Activated B cell treated with CpG ODN at 0.5 μM for 24 hours (primary cell): ENCODE measurements around the gene ADSS1. TPM values are rescaled to one million over a fixed set of nuclear protein-coding genes. Genes with fewer than 3 reads are reported as not detected.

Experiments used
- ATAC-seq: fragments of 200-7000 bp; cut with Tn5 transposase; one replicate; pipeline ENCODE4 v1.10.0; 2021; ENCODE audit warnings: low read depth, mild to moderate bottlenecking, moderate library complexity
- CTCF ChIA-PET: fragments of 350-600 bp; sonication (Branson Sonifier 250); formaldehyde crosslinking; loops from one replicate; lab custom pipeline; 2021; ENCODE audit warnings: antibody characterized with exemption; lab: Charles Lee
- POLR2A ChIA-PET: fragments of 350-600 bp; sonication (Branson Sonifier 250); formaldehyde crosslinking; loops from one replicate; lab custom pipeline; 2021; ENCODE audit warnings: antibody characterized with exemption; lab: Charles Lee
- DNase-seq: peaks from one replicate; pipeline ENCODE4 v3.0.0; 2022
- H3K27ac Mint-ChIP-seq: one replicate; pipeline ENCODE4 v1.8.0; 2020; ENCODE audit warnings: mixed read lengths
- H3K27me3 Mint-ChIP-seq: one replicate; pipeline ENCODE4 v1.8.0; 2021; ENCODE audit warnings: mixed read lengths
- H3K36me3 Mint-ChIP-seq: one replicate; pipeline ENCODE4 v1.8.0; 2021; ENCODE audit warnings: low read depth, mixed read lengths
- H3K4me1 Mint-ChIP-seq: one replicate; pipeline ENCODE4 v1.8.0; 2021; ENCODE audit warnings: mixed read lengths
- H3K4me3 Mint-ChIP-seq: one replicate; pipeline ENCODE4 v1.8.0; 2020; ENCODE audit warnings: mild to moderate bottlenecking, mixed read lengths
- H3K9me3 Mint-ChIP-seq: one replicate; pipeline ENCODE4 v1.8.0; 2020; ENCODE audit warnings: mixed read lengths
- CTCF ChIP-seq: fragments of 200-600 bp; IDR thresholded peaks from one replicate; pipeline ENCODE4 v1.8.0; 2022; ENCODE audit warnings: antibody characterized with exemption, mild to moderate bottlenecking
- intact Hi-C: fragments of 100-400 bp; cut with micrococcal nuclease; formaldehyde crosslinking; loops from one replicate; pipeline ENCODE4 v1.15.1; 2024
- total RNA-seq: library from RNA; stranded (reverse); gene quantifications from 2 replicates; pipeline ENCODE4 v1.2.3, GENCODE V29; 2022

ADSS1 gene
- total RNA-seq, 1 donor from 2014 or later = 0.18 TPM

- no peak for DNase-seq
- no peak for TF ChIP-seq CTCF
- POLR2A ChIA-PET = interaction anchor here (1.0 kb wide), 1 partner anchor 46 kb away, joined by 8 read pairs; no protein-coding TSS in a partner anchor
- no peak overlapping the region for H3K27ac Mint-ChIP-seq
- no peak for ATAC-seq
- intact Hi-C loops = no loop called here
- H3K36me3 Mint-ChIP-seq = peaks cover 14% of the 10 kb centered on the region
- CTCF ChIA-PET = no interaction called here
- no peaks in the 10 kb centered on the region for H3K9me3 Mint-ChIP-seq
- H3K4me1 Mint-ChIP-seq = no peaks in the 10 kb centered on the region
- no peak overlapping the region for H3K4me3 Mint-ChIP-seq
- H3K27me3 Mint-ChIP-seq = no peaks in the 10 kb centered on the region
These were observed 20.8 kb upstream of the ADSS1 start for GRCh38 chr14:104703269-104703668.

- no peaks in the 10 kb centered on the region for H3K9me3 Mint-ChIP-seq
- H3K27ac Mint-ChIP-seq = no peak overlapping the region
- DNase-seq (no peak), ATAC-seq (no peak)
- intact Hi-C loops = no loop called here
- H3K36me3 Mint-ChIP-seq = peaks cover 16% of the 10 kb centered on the region
- CTCF ChIA-PET = no interaction called here
- POLR2A ChIA-PET = no interaction called here
- no peak overlapping the region for H3K4me3 Mint-ChIP-seq
- H3K27me3 Mint-ChIP-seq = no peaks in the 10 kb centered on the region
- no peak for TF ChIP-seq CTCF
- H3K4me1 Mint-ChIP-seq = peaks cover 3% of the 10 kb centered on the region
These were observed 19.8 kb upstream of the ADSS1 start for GRCh38 chr14:104704252-104704651.

GRCh38 chr14:104705340-104706047 is 18.5 kb upstream of the ADSS1 start:
- Mint-ChIP-seq H3K4me1 (peaks cover 3% of the 10 kb centered on the region), H3K9me3 (no peaks in the 10 kb centered on the region), H3K27ac (no peak overlapping the region), H3K4me3 (no peak overlapping the region), H3K27me3 (no peaks in the 10 kb centered on the region), H3K36me3 (peaks cover 20% of the 10 kb centered on the region)
- intact Hi-C loops = no loop called here
- TF ChIP-seq CTCF = no peak
- DNase-seq (no peak), ATAC-seq (no peak)
- CTCF ChIA-PET = interaction anchor here (1.1 to 1.5 kb wide), 2 partner anchors 45 to 49 kb away, joined by 4 to 5 read pairs; no protein-coding TSS in a partner anchor
- POLR2A ChIA-PET = interaction anchor here (0.9 to 2.0 kb wide), 2 partner anchors 18 to 47 kb away, joined by 3 to 5 read pairs; no protein-coding TSS in a partner anchor

- H3K4me1 Mint-ChIP-seq = peaks cover 3% of the 10 kb centered on the region
- H3K36me3 Mint-ChIP-seq = peaks cover 21% of the 10 kb centered on the region
- DNase-seq = no peak
- no peak for ATAC-seq
- no peak overlapping the region for H3K27ac Mint-ChIP-seq
- H3K4me3 Mint-ChIP-seq = no peak overlapping the region
- H3K27me3 Mint-ChIP-seq = no peaks in the 10 kb centered on the region
- ChIA-PET POLR2A (interaction anchor here (0.7 to 2.0 kb wide), 2 partner anchors 49 to 55 kb away, joined by 3 to 5 read pairs; no protein-coding TSS in a partner anchor), CTCF (interaction anchor here (1.5 kb wide), 1 partner anchor 46 kb away, joined by 4 read pairs; no protein-coding TSS in a partner anchor)
- intact Hi-C loops = no loop called here
- TF ChIP-seq CTCF = no peak
- no peaks in the 10 kb centered on the region for H3K9me3 Mint-ChIP-seq
These were observed 17.1 kb upstream of the ADSS1 start for GRCh38 chr14:104706733-104707607.
